Testis (tissue), 2 donors: Measurements from ENCODE around the gene RHBG.

Experiments used
- POLR2A ChIP-seq: fragments of 450-650 bp; IDR thresholded peaks from one replicate; pipeline ENCODE4 v1.6.1; 2017; ENCODE audit warnings: antibody characterized with exemption, mild to moderate bottlenecking, moderate library complexity
- TF ChIP-seq, protein P1 (sequence below), 3 experiments: fragments of 450-650 bp in 2 of 3; fragments of 200-600 bp in 1 of 3; sonication (generic) in 1 of 3; IDR thresholded peaks; one replicate each; pipeline ENCODE4 v1.5.1; 2016 to 2019; ENCODE audit warnings: antibody characterized with exemption in 3 of 3, mild to moderate bottlenecking in 2 of 3, moderate library complexity in 1 of 3

DNA sequence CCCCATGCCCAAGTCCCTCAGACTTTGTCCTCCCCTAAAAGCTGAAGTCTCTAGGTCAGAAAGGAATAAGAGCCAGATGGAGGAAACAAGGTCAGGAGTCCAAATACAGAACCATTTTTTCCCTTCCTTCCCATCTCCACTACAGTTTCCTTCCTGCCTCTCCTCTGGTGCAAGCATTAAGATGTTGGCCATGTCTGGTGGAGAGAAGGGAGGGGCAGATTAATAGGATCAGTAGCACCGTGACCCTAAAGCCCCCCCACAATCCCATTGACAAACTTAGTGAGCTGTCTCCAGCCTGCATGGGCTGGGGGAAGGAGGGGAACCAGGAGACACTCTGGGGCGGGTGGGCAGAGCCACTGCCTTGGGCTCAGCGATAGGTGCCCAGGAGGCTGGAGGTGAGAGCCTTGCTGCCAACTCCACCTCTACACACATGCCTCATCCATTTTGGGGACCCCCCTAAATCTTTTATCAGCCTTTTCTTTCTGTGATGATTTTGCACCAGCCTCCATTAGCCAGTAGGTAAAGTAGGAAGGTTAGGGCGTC, 59.8 kb downstream of the RHBG start:
- TF ChIP-seq, protein P1, sequence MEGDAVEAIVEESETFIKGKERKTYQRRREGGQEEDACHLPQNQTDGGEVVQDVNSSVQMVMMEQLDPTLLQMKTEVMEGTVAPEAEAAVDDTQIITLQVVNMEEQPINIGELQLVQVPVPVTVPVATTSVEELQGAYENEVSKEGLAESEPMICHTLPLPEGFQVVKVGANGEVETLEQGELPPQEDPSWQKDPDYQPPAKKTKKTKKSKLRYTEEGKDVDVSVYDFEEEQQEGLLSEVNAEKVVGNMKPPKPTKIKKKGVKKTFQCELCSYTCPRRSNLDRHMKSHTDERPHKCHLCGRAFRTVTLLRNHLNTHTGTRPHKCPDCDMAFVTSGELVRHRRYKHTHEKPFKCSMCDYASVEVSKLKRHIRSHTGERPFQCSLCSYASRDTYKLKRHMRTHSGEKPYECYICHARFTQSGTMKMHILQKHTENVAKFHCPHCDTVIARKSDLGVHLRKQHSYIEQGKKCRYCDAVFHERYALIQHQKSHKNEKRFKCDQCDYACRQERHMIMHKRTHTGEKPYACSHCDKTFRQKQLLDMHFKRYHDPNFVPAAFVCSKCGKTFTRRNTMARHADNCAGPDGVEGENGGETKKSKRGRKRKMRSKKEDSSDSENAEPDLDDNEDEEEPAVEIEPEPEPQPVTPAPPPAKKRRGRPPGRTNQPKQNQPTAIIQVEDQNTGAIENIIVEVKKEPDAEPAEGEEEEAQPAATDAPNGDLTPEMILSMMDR (IDR thresholded peaks at IDR 0.05), result no peak
- no peak for TF ChIP-seq POLR2A
